Ectodermal cell (in vitro differentiated cells): ENCODE results near the gene VSTM2L.

ENCODE experiments used
- H3K27ac ChIP-seq: 2 replicates; pipeline ENCODE4 v1.7.0; 2013; ENCODE audit warnings: mild to moderate bottlenecking, low read depth, low read length; ENCODE audit not compliant: insufficient read depth, poor library complexity, severe bottlenecking
- H3K27me3 ChIP-seq: 2 replicates; pipeline ENCODE4 v1.7.0; 2013; ENCODE audit warnings: mild to moderate bottlenecking, low read length; ENCODE audit not compliant: insufficient read depth, control insufficient read depth, poor library complexity, severe bottlenecking
- H3K36me3 ChIP-seq: one replicate; pipeline ENCODE4 v1.7.0; 2013; ENCODE audit warnings: low read length; ENCODE audit not compliant: control insufficient read depth, insufficient read depth
- H3K4me1 ChIP-seq: one replicate; pipeline ENCODE4 v1.7.0; 2013; ENCODE audit warnings: low read length; ENCODE audit not compliant: control insufficient read depth, insufficient read depth
- H3K4me3 ChIP-seq: 2 replicates; pipeline ENCODE4 v1.7.0; 2013; ENCODE audit warnings: low read depth, low read length, control low read depth; ENCODE audit not compliant: insufficient read depth
- H3K9me3 ChIP-seq: 2 replicates; pipeline ENCODE4 v1.7.0; 2013; ENCODE audit warnings: mild to moderate bottlenecking, low read length, moderate library complexity; ENCODE audit not compliant: control insufficient read depth
- WGBS, 2 experiments: methylation state at CpG; one replicate each; pipeline ENCODE4 v1.1.7; 2013; ENCODE audit warnings: missing lambda C conversion rate in 2 of 2; 5-methylcytosine and 5-hydroxymethylcytosine counted together

Gene VSTM2L

DNA sequence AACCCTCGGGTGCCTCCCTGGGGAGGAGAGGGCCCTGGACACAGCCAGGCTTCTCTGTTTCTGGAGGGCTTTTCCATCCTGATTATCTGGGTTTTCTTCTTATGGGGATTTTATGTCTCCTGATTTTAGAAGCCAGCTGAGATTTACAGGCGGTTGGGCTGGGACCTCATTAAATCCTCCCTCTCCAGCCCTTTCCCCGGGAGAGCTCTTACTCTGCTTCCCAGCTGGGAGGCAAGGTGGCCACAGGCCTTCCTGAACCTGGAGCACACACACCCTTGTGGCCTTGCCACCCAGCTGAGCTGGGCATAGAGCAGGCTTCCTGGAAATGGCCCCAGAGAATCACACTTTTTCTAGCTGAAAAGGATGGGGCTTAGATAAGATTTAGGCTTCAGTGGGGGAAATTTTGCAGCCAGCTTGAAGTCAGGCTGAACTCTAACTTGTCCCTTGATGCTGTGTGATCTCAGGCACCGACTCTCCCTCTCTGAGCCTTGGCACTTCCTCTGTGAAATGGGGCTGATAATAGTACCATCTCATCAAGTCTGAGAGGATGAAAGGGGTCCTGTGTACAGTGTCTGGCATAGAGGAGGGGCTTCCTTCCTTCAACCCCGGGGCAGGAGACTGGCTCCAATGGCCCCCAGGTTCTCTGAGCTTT is 16.6 kb downstream of the VSTM2L start:
- no peak overlapping the region for H3K27ac ChIP-seq
- peaks cover 24% of the 10 kb centered on the region for H3K4me1 ChIP-seq
- no peaks in the 10 kb centered on the region for H3K36me3 ChIP-seq
- WGBS, 2 experiments, result 61 to 62% methylated on average over 5 of the region's 5 CpGs
- no peak overlapping the region for H3K4me3 ChIP-seq
- peaks cover 7% of the 10 kb centered on the region for H3K27me3 ChIP-seq
- no peaks in the 10 kb centered on the region for H3K9me3 ChIP-seq

DNA sequence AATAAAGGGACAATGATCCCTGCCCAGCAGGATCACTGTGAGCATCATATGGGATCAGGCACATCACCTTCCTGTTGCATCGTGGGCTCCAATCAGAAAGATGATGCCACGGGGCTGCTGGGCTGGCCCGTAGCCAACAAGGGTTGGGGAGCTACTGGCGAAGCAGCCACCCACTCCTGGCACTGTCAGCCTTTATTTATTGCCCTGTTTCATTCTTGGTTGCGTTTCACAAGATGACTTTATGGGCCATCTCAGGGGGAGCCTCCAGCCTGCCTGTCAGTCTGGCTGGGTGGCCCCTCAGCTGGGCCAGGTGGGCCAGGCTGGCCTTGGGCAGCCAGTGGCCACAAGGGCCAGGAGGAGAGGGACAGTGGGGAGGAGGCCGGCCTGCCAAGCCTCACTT is 17.3 kb downstream of the VSTM2L start:
- Histone ChIP-seq H3K27me3 (peaks cover 7% of the 10 kb centered on the region), H3K27ac (no peak overlapping the region), H3K36me3 (no peaks in the 10 kb centered on the region), H3K9me3 (no peaks in the 10 kb centered on the region), H3K4me1 (peaks cover 19% of the 10 kb centered on the region), H3K4me3 (no peak overlapping the region)
- whole genome bisulfite sequencing, 2 experiments, result 93 to 96% methylated on average over 6 of the region's 6 CpGs

DNA sequence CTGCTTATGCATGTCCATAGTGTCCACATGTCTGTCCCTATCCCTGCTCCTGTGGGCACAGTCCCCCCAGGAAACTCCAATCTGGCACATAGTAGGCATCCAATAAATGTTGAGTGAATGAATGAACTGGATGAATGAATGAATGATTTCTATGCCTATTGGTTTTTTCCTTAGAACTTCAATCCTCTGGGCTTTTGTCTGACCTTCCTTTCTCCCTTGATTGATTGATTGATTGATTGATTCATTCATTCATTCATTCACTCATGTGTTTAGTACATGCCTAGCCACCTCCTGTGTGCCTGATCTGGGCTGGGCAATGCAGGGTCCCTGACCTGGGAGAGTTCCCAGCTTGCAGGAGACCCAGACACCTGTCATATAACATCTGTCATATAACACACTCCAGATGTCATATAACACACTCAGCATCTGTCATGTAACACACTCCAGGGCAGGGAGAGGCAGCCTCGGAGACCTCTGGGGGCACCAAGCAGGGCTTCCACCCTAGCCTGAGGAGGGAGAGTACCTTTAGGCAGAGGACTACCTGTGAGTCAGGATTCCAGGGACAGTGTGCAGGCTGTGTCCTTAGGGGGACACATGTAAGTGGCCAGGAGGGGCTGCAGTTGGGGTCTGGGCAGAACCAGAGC is 17.9 kb downstream of the VSTM2L start:
- H3K9me3 ChIP-seq, result no peaks in the 10 kb centered on the region
- no peaks in the 10 kb centered on the region for H3K36me3 ChIP-seq
- WGBS, 2 experiments, result 89 to 93% methylated on average over 1 of the region's 1 CpG
- H3K4me1 ChIP-seq, result peaks cover 13% of the 10 kb centered on the region
- no peak overlapping the region for H3K27ac ChIP-seq
- H3K27me3 ChIP-seq, result peaks cover 7% of the 10 kb centered on the region
- H3K4me3 ChIP-seq, result no peak overlapping the region

DNA sequence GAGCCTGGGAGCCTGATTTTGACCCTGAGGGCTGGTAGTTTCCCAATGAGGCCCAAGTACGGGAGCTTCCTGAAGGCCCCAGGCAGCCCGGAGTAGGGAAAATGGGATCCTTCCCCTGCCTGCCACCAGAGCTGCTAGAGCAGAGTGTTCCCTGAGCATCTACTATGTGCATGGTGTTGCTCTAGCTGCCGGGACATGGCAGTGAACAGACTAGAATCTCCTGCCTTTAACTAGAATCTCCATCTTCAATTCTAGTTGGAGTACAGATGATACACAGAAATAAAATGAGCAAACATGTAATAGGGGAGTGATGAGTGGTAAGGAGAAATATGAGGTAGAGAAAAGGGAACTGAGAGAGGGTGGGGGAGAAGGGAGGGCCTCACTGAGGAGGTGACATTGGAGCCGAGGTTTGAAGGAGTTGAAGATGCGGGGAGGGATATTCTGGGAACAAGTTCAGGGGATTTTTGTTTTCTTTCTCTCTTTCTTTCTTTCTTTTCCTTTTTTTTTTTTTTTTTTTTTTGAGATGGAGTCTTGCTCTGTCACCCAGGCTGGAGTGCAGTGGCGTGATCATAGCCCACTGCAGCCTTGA is 18.5 kb downstream of the VSTM2L start:
- Histone ChIP-seq H3K9me3 (no peaks in the 10 kb centered on the region), H3K27me3 (peaks cover 2% of the 10 kb centered on the region), H3K4me1 (peaks cover 7% of the 10 kb centered on the region), H3K4me3 (no peak overlapping the region), H3K27ac (no peak overlapping the region), H3K36me3 (no peaks in the 10 kb centered on the region)
- 90 to 91% methylated on average over 5 to 6 of the region's 6 CpGs for WGBS, 2 experiments

DNA sequence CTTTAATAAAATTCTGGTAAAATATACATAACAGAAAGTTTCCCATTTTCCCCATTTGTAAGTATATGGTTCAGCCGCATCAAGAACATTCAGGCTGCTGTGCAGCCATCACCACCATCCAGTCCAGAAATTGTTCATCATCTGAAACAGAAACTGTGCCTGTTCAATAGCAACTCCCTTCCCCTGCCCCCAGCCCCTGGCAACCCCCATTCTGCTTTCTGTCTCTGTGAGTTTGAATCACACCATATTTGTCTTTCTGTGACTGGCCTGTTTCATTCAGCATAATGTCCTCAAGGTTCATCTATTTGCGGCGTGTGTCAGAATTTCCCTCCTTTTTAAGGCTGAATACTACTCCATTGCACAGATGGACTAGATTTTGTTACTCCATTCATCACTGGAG is 19.1 kb downstream of the VSTM2L start:
- 84 to 95% methylated on average over 3 of the region's 3 CpGs for WGBS, 2 experiments
- Histone ChIP-seq H3K9me3 (no peaks in the 10 kb centered on the region), H3K27me3 (no peaks in the 10 kb centered on the region), H3K4me3 (no peak overlapping the region), H3K36me3 (no peaks in the 10 kb centered on the region), H3K27ac (no peak overlapping the region), H3K4me1 (peaks cover 5% of the 10 kb centered on the region)

DNA sequence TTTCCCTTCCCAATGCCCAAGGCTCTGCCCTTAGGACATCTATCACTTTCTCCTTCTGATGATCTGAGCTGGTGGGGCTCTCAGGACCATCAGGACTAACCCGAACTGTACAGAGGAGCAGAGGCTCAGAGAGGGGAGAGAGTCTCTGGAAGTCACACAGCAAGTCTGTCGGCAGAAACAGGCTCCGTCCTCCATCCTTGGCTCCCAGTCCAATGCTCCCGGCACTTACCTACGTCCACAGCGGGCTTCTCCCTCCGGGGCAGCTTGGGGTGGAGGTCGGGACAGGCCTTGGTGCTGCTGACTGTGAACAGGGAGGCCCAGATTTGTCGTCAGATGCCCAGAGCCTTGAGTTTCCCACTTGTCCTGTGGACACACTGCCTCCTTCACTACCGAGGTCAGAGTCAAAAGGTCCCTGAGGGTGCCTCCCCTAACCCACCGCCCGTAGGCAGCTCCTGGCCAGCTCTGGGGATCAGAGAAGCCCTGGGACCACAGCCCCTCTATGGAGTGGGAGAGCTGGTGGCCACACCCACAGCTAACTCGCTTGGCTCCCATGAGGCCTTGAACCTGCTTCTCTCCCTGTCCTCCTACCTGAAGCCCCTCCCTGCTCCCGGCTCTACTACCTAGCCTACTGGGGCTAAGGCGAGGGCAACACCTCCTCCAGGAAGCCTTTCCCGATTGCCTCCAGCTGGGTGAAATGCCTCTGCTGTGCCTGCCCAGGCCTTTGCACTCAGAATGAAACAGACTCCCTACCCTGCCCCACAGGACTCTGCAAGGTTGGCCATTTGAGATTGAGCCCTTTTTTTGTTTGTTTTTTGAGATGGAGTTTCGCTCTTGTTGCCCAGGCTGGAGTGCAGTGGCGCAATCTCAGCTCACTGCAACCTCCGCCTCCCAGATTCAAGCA is 22.6 kb downstream of the VSTM2L start:
- H3K9me3 ChIP-seq, result no peaks in the 10 kb centered on the region
- no peaks in the 10 kb centered on the region for H3K27me3 ChIP-seq
- no peaks in the 10 kb centered on the region for H3K4me1 ChIP-seq
- WGBS, 2 experiments, result 86 to 88% methylated on average over 19 of the region's 19 CpGs
- H3K27ac ChIP-seq, result no peak overlapping the region
- H3K36me3 ChIP-seq, result no peaks in the 10 kb centered on the region
- H3K4me3 ChIP-seq, result no peak overlapping the region

DNA sequence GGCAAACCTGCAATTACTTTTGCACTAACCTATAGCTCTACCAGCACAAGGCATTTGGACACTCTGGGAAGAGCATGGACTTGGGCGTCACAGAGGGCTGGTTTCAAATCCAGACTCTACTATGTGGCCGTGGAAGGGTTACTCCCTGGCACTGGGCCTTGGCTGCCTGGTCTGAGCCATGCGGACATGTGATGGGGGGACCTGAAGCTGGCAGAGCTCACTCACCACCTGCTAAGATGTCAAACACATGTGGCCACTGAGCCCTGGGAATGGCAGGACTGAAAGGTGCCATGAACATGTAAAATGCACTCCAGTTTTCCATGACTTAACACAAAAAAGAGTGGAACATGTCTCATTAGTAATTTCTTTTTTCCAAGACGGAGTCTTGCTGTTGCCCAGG is 23.7 kb downstream of the VSTM2L start:
- no peak overlapping the region for H3K4me3 ChIP-seq
- H3K36me3 ChIP-seq, result no peaks in the 10 kb centered on the region
- no peaks in the 10 kb centered on the region for H3K9me3 ChIP-seq
- H3K27ac ChIP-seq, result no peak overlapping the region
- WGBS, 2 experiments, result 91 to 94% methylated on average over 4 of the region's 4 CpGs
- H3K27me3 ChIP-seq, result no peaks in the 10 kb centered on the region
- H3K4me1 ChIP-seq, result peaks cover 7% of the 10 kb centered on the region

DNA sequence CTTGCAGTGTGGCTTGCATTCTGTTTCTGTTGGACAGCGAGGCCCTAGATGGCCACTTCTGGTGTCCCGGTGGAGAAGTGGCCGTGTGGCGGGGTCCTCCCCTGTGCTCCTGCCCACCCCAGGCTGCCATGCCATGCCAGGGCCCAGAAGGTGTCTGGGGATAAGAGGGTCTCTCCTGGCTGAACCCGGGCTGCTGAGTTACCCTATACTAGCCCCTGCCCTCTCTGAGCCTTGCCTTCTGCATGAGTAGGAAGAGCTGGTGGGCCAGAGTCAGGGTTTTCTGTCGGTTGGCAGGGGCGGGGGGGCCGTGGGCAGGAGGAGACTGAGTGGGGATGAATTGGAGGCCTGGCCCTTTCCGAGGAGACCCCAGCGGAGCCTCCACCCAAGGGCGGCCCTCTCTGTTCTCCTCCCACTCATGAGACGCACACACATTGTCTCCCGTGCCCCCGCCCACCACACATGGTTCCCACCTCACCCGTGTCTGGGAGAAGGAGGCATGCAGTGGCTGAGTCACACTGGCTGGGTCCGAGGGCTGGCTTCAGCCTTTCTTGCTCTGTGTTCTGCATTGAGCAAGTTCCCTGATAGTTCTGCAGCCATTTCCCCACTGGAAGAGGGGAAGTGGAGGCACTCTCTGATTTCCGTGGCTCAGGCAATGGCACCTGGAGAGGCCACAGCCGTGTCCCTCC is 24.6 kb downstream of the VSTM2L start:
- no peak overlapping the region for H3K4me3 ChIP-seq
- H3K36me3 ChIP-seq, result no peaks in the 10 kb centered on the region
- 91 to 94% methylated on average over 18 of the region's 18 CpGs for whole genome bisulfite sequencing, 2 experiments
- H3K9me3 ChIP-seq, result no peaks in the 10 kb centered on the region
- H3K27me3 ChIP-seq, result no peaks in the 10 kb centered on the region
- no peak overlapping the region for H3K27ac ChIP-seq
- peaks cover 7% of the 10 kb centered on the region for H3K4me1 ChIP-seq

DNA sequence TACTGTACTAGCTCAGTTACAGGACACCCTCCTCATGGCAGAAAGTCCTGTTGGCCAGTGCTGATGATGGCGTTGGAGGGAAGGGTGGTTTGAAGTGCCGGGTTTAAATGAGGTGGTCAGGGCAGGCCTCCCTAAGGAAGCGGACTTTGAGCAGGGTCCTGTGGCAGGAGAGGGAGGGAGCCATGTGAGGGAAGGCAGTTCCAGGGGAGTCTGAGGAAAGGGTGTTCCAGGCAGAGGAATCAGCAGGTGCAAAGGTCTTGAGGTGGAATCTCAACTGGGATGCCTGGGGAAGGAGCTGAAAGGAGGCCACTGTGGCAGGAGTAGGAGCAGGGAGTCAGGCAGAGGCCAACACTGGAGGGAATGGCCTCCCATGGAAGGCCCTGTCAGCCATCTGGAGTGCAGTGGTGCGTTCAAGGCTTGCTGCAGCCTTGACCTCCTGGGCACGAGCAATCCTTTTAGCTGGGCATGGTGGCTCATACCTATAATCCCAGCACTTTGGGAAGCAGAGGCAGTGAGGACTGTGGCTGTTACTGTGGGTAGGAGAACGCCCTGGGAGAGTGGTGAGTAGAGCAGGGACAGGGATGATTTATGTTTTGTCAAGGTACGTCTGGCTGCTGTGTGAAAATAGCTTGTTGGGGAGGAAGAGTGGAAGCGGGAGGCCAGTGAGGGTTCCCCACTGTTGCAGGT is 26.2 kb downstream of the VSTM2L start:
- Histone ChIP-seq H3K9me3 (no peaks in the 10 kb centered on the region), H3K4me3 (no peak overlapping the region), H3K4me1 (peaks cover 12% of the 10 kb centered on the region), H3K27me3 (no peaks in the 10 kb centered on the region), H3K27ac (no peak overlapping the region), H3K36me3 (no peaks in the 10 kb centered on the region)
- WGBS, 2 experiments, result 84 to 85% methylated on average over 8 of the region's 8 CpGs
